Smooth muscle cell (in vitro differentiated cells): Measurements from ENCODE around the gene ITSN1. TPM values are rescaled to one million over a fixed set of nuclear protein-coding genes. Genes with fewer than 3 reads are reported as not detected.

Experiments
- DNase-seq: peaks from one replicate; lab custom pipeline; 2025; ENCODE audit not compliant: unreplicated experiment; lab: John Stamatoyannopoulos, UW
- H2AFZ ChIP-seq: fragments of 200-600 bp; sonication (generic); 2 replicates; pipeline ENCODE4 v1.6.0; 2016; ENCODE audit warnings: antibody characterized with exemption, low read depth, mild to moderate bottlenecking
- H3F3A ChIP-seq: fragments of 200-600 bp; sonication (generic); 2 replicates; pipeline ENCODE4 v1.6.0; 2017; ENCODE audit warnings: antibody characterized with exemption, low read depth
- H3K27ac ChIP-seq: fragments of 200-600 bp; sonication (generic); 2 replicates; pipeline ENCODE4 v1.5.1; 2016; ENCODE audit warnings: low read depth, mild to moderate bottlenecking
- H3K27me3 ChIP-seq: fragments of 200-600 bp; sonication (generic); 2 replicates; pipeline ENCODE4 v1.6.1; 2016; ENCODE audit warnings: low read depth, mild to moderate bottlenecking
- H3K36me3 ChIP-seq: fragments of 200-600 bp; sonication (generic); 2 replicates; pipeline ENCODE4 v1.5.1; 2016; ENCODE audit warnings: low read depth
- H3K4me1 ChIP-seq: fragments of 200-600 bp; sonication (generic); 2 replicates; pipeline ENCODE4 v1.5.1; 2016; ENCODE audit warnings: low read depth
- H3K4me2 ChIP-seq: fragments of 200-600 bp; sonication (generic); 2 replicates; pipeline ENCODE4 v1.6.0; 2016; ENCODE audit warnings: mild to moderate bottlenecking
- H3K4me3 ChIP-seq: fragments of 200-600 bp; sonication (generic); 2 replicates; pipeline ENCODE4 v1.5.1; 2016; ENCODE audit warnings: mild to moderate bottlenecking
- H3K79me2 ChIP-seq: fragments of 200-600 bp; sonication (generic); 2 replicates; pipeline ENCODE4 v1.6.0; 2016; ENCODE audit warnings: low read depth, mild to moderate bottlenecking
- H3K9ac ChIP-seq: fragments of 200-600 bp; sonication (generic); 2 replicates; pipeline ENCODE4 v1.6.0; 2016; ENCODE audit warnings: low read depth
- H3K9me3 ChIP-seq: fragments of 200-600 bp; sonication (generic); replicated peaks from 2 replicates; pipeline ENCODE4 v1.5.1; 2016; ENCODE audit warnings: low read depth
- H4K20me1 ChIP-seq: fragments of 200-600 bp; sonication (generic); 2 replicates; pipeline ENCODE4 v1.6.0; 2016; ENCODE audit warnings: low read depth
- CTCF ChIP-seq: fragments of 200-600 bp; sonication (generic); IDR thresholded peaks from 2 replicates; pipeline ENCODE4 v1.5.1; 2017; ENCODE audit warnings: borderline replicate concordance, mild to moderate bottlenecking, antibody characterized with exemption; ENCODE audit not compliant: insufficient read depth, poor library complexity, severe bottlenecking
- WGBS: methylation state at CpG from one replicate; pipeline ENCODE4 v1.1.7; 2016; ENCODE audit warnings: low lambda C conversion rate; 5-methylcytosine and 5-hydroxymethylcytosine counted together
- polyA plus RNA-seq: library from polyadenylated mRNA; unstranded; fragments of >200 nt; fragmentation: Nextera tagmentation; extraction: Ambion mirVana; gene quantifications from 2 replicates; pipeline ENCODE4 v1.2.1, GENCODE V29; 2016
- total RNA-seq: library from RNA; depleted of rRNA; stranded (reverse); fragments of >200 nt; gene quantifications from 2 replicates; pipeline ENCODE4 v1.2.3, GENCODE V29; 2014

ITSN1 gene
- total and polyA plus RNA-seq, 2 experiments from 2014 or later: 36.4 to 76.5 TPM

GRCh38 chr21:33808715-33809367, 166.5 kb downstream of the ITSN1 start:
- 97% methylated on average over 2 of the region's 2 CpGs for WGBS
- Histone ChIP-seq H3K79me2 (no peaks in the 10 kb centered on the region), H3K27me3 (no peaks in the 10 kb centered on the region), H3K36me3 (no peaks in the 10 kb centered on the region), H3K4me2 (no peak overlapping the region), H4K20me1 (no peaks in the 10 kb centered on the region), H3K9me3 (no peaks in the 10 kb centered on the region), H3K9ac (no peak overlapping the region), H2AFZ (no peak overlapping the region), H3F3A (no peaks in the 10 kb centered on the region), H3K4me1 (no peaks in the 10 kb centered on the region), H3K4me3 (no peak overlapping the region), H3K27ac (no peak overlapping the region)
- no peak for DNase-seq
- TF ChIP-seq CTCF: no peak

- Histone ChIP-seq H3K9me3 (no peaks in the 10 kb centered on the region), H3F3A (no peaks in the 10 kb centered on the region), H3K4me1 (no peaks in the 10 kb centered on the region), H3K79me2 (no peaks in the 10 kb centered on the region), H3K27me3 (no peaks in the 10 kb centered on the region), H3K36me3 (peaks cover 3% of the 10 kb centered on the region), H2AFZ (no peak overlapping the region), H4K20me1 (no peaks in the 10 kb centered on the region), H3K4me3 (no peak overlapping the region), H3K27ac (no peak overlapping the region), H3K4me2 (no peak overlapping the region), H3K9ac (no peak overlapping the region)
- WGBS: 98% methylated on average over 4 of the region's 4 CpGs
- DNase-seq: no peak
- TF ChIP-seq CTCF: no peak
These were observed 168.5 kb downstream of the ITSN1 start for GRCh38 chr21:33810766-33811165.

- H3K27me3 ChIP-seq: no peaks in the 10 kb centered on the region
- no peak overlapping the region for H3K9ac ChIP-seq
- H3F3A ChIP-seq: no peaks in the 10 kb centered on the region
- no peak for DNase-seq
- no peak overlapping the region for H2AFZ ChIP-seq
- H3K4me3 ChIP-seq: no peak overlapping the region
- 98% methylated on average over 5 of the region's 5 CpGs for WGBS
- no peak overlapping the region for H3K4me2 ChIP-seq
- no peaks in the 10 kb centered on the region for H4K20me1 ChIP-seq
- H3K79me2 ChIP-seq: no peaks in the 10 kb centered on the region
- no peaks in the 10 kb centered on the region for H3K9me3 ChIP-seq
- peaks cover 3% of the 10 kb centered on the region for H3K36me3 ChIP-seq
- H3K27ac ChIP-seq: no peak overlapping the region
- no peak for TF ChIP-seq CTCF
- H3K4me1 ChIP-seq: no peaks in the 10 kb centered on the region
These were observed 169.1 kb downstream of the ITSN1 start for GRCh38 chr21:33811167-33812010.
